Endothelial cell of umbilical vein (primary cell): ENCODE results near the gene ADGRG1.

Experiments used
- JUN ChIP-seq: IDR thresholded peaks from 2 replicates; pipeline ENCODE4 v1.6.1; 2011; ENCODE audit warnings: borderline replicate concordance, low read depth; ENCODE audit not compliant: insufficient read length, insufficient read depth
- POLR2AphosphoS5 ChIP-seq: IDR thresholded peaks from 2 replicates; pipeline ENCODE4 v1.6.1; 2012; ENCODE audit warnings: low read depth, mild to moderate bottlenecking, control low read depth, low read length, moderate library complexity; ENCODE audit not compliant: insufficient read depth
- TF ChIP-seq, protein P1 (sequence below), 2 donors: IDR thresholded peaks; 1 replicate in 1 of 2; 2 replicates in 1 of 2; pipeline ENCODE4 v1.5.1; 2011; ENCODE audit warnings: low read length in 2 of 2, mild to moderate bottlenecking in 2 of 2, moderate library complexity in 2 of 2, control low read depth in 1 of 2, inconsistent platforms in 1 of 2, low read depth in 1 of 2; ENCODE audit not compliant: insufficient read depth in 1 of 2; ENCODE audit errors: extremely low read depth in 1 of 2
- TF ChIP-seq, protein P2 (sequence below): IDR thresholded peaks from 2 replicates; pipeline ENCODE4 v1.6.1; 2011; ENCODE audit not compliant: insufficient read depth, insufficient read length

DNA sequence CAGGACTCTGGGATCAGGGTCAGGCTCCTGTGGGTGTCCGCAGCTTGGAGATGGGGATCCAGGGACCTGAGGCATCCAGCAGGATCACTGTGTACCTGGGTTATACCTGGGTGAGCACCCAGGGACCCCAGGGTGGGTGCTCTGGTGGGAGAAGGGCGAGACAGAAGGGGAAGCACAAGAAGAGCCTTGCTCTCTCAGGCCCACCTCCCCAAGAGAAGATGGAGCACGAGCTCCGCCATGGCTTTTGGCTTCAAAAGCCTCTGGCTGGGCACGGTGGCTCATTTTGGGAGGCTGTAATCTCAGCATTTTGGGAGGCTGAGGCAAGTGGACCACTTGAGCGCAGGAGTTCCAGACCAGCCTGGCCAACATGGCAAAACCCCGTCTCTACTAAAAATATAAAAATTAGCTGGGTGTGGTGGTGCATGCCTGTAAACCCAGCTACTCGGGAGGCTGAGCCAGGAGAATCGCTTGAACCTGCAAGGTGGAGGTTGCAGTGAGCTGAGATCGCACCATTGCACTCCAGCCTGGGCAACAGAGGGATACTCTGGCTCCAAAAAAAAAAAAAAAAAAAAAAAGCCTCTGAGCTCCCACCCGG lies 75.1 kb downstream of the ADGRG1 start:
- TF ChIP-seq, protein P1, sequence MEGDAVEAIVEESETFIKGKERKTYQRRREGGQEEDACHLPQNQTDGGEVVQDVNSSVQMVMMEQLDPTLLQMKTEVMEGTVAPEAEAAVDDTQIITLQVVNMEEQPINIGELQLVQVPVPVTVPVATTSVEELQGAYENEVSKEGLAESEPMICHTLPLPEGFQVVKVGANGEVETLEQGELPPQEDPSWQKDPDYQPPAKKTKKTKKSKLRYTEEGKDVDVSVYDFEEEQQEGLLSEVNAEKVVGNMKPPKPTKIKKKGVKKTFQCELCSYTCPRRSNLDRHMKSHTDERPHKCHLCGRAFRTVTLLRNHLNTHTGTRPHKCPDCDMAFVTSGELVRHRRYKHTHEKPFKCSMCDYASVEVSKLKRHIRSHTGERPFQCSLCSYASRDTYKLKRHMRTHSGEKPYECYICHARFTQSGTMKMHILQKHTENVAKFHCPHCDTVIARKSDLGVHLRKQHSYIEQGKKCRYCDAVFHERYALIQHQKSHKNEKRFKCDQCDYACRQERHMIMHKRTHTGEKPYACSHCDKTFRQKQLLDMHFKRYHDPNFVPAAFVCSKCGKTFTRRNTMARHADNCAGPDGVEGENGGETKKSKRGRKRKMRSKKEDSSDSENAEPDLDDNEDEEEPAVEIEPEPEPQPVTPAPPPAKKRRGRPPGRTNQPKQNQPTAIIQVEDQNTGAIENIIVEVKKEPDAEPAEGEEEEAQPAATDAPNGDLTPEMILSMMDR (IDR thresholded peaks at IDR 0.05; ENCODE audit: extremely low read depth in 1 of 2, insufficient read depth in 1 of 2, low read depth in 1 of 2, low read length in 2 of 2) = no peak
- TF ChIP-seq POLR2AphosphoS5 (no peak), JUN (no peak)
- TF ChIP-seq, protein P2, sequence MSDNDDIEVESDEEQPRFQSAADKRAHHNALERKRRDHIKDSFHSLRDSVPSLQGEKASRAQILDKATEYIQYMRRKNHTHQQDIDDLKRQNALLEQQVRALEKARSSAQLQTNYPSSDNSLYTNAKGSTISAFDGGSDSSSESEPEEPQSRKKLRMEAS = no peak
